ENCODE measurements around the gene GRAMD1A.
"Not testable (repeated sequence)": the region's sequence is repeated elsewhere in the genome, so short reads cannot be mapped to it uniquely, and the experiment has no call there.

Gene GRAMD1A

DNA sequence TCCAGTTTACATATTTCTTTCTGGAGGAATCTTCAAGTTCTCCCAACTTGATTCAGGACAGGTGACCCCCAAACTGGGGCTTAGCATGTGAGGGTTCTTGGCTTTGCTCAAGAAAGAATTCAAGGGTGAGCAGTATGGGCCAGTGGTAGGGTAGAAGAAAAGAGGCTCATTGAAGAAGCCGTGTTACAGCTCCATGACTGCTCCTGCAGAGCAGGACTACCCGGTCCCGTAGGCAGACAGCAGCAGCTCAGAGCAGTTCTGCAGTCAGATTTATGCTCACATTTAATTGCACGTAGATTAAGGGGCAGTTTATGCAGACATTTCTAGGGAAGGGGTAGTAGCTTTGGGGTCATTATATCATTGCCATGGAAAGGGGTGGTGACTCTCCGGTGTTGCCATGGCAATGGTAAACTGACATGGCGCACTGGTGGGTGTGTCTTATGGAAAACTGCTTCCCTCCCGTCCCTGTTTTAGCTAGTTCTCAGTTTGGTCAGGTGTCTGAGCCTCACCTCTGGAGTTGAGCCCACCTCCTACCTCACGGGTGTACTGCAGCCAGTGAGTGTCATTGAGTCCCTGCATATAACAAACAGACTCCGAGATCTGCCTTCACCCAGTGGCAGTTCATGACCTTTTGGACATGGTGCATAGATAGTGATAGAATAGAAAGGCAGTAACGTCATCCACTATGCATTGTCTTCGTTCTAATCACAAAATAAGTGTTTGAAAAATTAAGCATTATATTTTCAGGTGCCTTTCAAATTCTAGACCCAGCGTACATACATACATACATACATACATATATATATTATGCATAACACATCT is 20.1 kb upstream of the GRAMD1A start:
- DNase-seq = no peak

GRCh38 chr19:34982275-34982674 is 17.8 kb upstream of the GRAMD1A start:
- no peak for DNase-seq

- DNase-seq = no peak
These were observed 16.3 kb upstream of the GRAMD1A start for GRCh38 chr19:34983786-34984185.

DNA sequence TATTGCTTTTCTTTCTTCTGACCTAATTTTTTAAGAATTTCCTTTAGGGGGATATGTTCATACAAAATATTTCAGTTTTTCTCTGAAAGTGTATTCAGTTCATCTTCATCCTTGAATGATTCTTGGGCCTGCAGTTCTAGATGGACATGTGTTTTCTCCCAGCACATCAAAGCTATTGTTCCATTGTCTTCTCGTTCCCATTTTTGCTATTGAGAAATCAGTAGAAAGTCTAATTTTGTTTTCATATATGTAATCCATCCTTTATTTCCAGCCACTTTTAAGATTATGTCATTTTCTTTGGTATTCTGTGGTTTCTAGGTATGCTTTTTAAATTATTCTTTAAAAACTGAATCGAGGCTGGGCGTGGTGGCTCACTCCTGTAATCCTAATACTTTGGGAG is 15.8 kb upstream of the GRAMD1A start:
- no peak for DNase-seq

GRCh38 chr19:34985249-34986022 is 14.7 kb upstream of the GRAMD1A start:
- DNase-seq = peak; percentile 61

DNA sequence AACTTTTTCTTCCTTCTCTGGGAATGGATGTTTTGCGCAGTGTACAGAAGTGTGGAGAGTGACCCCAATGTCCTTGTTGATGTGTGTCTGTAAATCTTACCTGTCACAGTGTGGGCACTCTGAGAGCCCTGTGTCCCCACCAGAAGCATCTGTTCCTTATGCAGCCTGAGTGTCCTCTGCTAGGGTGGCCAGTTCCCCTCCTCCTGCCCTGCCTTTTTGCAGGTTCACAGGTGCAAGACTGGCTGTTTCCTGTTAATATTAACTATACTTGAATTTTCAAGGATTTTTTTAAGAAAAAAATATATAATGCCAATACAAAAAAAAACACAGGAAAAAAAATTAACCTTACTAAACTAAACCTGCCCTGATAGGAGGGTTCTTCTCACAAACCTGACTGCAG is 12.0 kb upstream of the GRAMD1A start:
- no peak for DNase-seq

DNA sequence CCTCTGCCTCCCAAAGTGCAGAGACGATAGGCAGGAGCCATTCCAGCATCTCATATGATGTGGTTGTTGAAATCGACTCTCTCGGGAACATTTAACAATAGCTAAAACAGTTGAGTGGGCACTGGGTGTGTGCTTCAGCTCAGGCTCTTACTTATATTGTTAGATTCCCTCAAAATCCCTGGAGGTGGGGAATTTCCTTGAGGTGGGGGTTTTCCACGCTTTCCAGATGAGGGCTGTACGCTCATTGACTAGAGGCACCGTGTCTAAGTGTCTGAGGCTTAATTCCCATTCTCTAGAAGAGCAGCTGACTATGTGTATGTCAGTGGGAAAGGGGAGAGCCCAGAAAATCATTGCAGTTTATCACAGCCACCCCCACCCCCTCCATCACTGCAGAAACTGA is 10.8 kb upstream of the GRAMD1A start:
- DNase-seq = no peak

DNA sequence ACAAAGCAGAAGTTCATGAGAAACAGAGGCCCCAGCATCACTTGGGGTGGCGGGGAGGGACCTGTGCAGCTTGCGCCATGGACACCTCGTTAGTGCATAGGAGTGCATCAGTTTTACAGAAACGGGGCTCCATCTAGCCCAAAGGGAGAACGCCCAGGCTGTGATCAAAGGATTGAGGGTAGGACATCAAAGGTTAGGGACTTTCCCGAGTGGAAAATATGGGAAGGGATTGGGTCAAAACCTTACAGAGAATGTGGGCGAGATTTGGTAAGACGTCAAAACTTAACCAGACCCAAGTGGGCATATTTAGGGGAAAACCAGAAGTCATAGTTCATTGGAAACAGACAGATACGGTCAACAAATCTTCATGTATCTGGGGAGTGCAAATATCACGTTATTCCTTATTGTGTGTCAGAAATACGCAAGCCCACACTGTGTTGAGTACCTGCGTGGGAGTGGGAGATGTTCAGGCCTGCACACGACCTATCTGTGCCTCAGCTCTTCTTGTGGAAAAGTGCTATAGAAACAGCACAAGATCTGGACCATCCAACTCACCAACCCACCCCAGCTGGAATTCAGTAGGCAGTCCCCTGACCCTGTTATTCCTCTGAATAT is 9.4 kb upstream of the GRAMD1A start:
- no peak for DNase-seq

GRCh38 chr19:34991542-34992333 is 8.4 kb upstream of the GRAMD1A start:
- no peak for DNase-seq

GRCh38 chr19:34992582-34992981 is 7.5 kb upstream of the GRAMD1A start:
- DNase-seq = not testable (repeated sequence)

- no peak for DNase-seq
These were observed 5.9 kb upstream of the GRAMD1A start for GRCh38 chr19:34994286-34994642.

DNA sequence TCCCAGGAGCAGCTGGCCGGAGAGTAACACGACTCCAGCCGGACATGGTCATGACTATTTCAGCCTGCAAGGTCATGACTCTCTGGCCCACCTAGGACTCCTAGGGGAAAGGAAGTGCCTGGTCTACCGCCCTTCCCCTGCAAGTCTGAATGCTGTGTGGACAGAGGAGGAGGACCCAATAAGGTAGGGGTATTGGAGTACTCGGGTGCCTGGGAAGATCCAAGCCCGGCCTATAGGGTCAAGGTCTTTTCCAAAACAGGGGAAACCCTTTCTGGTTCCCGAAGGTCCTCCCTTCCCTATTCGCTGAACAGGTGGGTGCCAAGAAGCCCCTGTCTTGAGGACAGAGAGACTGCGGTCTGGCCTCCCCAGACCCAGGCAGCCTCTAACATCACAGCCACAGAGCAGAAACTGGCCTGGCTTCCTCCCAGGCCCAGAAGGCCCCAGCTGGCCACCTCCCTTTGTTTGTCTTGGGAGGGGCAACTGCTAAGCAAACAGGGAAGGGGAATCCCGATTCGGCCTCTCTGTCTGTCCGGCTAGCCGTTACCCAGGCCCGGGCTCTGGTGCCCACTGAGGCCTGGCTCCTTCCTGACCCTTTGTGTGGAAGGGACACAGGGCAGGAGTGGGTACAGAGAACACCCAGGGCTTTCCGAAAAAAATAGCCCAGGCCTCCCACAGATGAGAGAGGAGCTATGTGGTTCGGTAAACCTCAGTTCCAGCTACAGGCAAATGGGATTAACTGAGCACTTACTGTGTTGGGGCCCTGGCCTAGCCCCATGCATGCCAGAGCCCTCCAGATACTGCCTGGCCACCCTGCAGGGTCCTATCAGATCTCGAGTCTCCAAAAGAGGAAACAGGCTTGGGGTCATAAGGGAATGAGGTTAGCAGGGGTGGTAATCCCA is 5.2 kb upstream of the GRAMD1A start:
- no peak for DNase-seq

DNA sequence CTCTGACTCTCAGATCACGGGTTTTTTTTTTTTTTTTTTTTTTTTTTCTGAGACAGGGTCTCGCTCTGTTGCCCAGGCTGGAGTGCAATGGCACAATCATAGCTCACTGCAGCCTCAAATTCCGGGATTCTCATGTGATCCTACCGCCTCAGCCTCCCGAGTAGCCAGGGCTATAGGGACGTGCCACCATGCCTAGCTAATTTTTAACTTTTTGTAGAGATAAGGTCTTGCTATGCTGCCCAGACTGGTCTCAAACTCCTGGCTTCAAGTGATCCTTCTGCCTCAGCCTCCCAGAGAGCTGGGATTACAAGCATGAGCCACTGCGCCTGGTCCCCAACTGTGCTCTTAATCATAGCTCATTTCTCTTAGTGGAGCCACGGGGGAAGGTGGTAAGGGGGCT is 4.6 kb upstream of the GRAMD1A start:
- no peak for DNase-seq

- DNase-seq = peak; percentile 51
These were observed 3.0 kb upstream of the GRAMD1A start for GRCh38 chr19:34997071-34997617.

- DNase-seq = not testable (repeated sequence)
These were observed 1.9 kb upstream of the GRAMD1A start for GRCh38 chr19:34998224-34998623.

- DNase-seq = peak; percentile 27
These were observed 1.2 kb upstream of the GRAMD1A start for GRCh38 chr19:34998777-34999497.

GRCh38 chr19:35000338-35000646 is 169 bp downstream of the GRAMD1A start:
- DNase-seq = no peak

GRCh38 chr19:35000647-35001501 is 751 bp downstream of the GRAMD1A start:
- DNase-seq = peak; percentile 75

DNA sequence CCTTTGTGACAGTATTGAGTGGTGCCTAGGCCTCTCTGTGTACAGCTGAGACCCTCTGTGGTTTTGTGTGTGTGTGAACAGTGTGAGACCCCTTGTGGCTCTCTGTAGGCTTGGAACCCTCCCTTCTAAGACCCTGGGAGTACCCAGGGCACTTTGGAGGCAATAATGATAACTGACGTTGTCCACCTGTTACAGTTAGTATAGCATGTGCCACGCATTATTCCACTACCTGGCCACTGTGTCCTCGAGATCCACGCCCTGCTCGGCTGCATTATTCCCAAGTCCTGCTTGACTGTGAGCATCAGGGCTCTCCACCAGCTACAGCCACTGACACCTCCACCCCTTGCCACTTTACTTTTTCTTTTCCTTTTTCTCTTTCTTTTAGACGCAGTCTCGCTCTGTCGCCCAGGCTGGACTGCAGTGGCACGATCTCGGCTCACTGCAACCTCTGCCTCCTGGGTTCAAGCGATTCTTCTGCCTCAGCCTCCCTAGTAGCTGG is 2.0 kb downstream of the GRAMD1A start:
- no peak for DNase-seq
